HepG2 (cell line): ENCODE results near the gene ZNF8.

Source experiments
- CC2D1A ChIP-seq: sonication (generic); formaldehyde crosslinking; IDR thresholded peaks from 2 replicates; pipeline ENCODE4 v1.8.1; 2023; ENCODE audit warnings: mild to moderate bottlenecking, missing genetic modification reagents
- KMT2A ChIP-seq: sonication (generic); formaldehyde crosslinking; IDR thresholded peaks from 2 replicates; pipeline ENCODE4 v1.4.0; 2020; ENCODE audit warnings: missing genetic modification reagents

GRCh38 chr19:58350871-58351557 lies 72.3 kb downstream of the ZNF8 start:
- no peak for TF ChIP-seq CC2D1A
- no peak for TF ChIP-seq KMT2A (CRISPR knock-in tag)
